IMR-90 (cell line): ENCODE data around the gene REXO1. TPM values are rescaled to one million over a fixed set of nuclear protein-coding genes. Genes with fewer than 3 reads are reported as not detected.

Experiments used
- ATAC-seq: fragments of 200-7000 bp; cut with Tn5 transposase; 2 replicates; pipeline ENCODE4 v1.9.1; 2020; ENCODE audit warnings: low read depth, mild to moderate bottlenecking, moderate library complexity
- BruUV-seq: library from RNA; stranded (reverse); fragments of 400-500 nt; replicated peaks from 2 replicates; lab custom pipeline; 2021; lab: Mats Ljungman, UMichigan
- CTCF ChIA-PET: fragments of 300-600 bp; formaldehyde crosslinking; extraction: SDS; loops from one replicate; lab custom pipeline; 2021; ENCODE audit warnings: antibody characterized with exemption; lab: Yijun Ruan, JAX
- POLR2A ChIA-PET: fragments of 300-600 bp; sonication (Branson Sonifier 250); formaldehyde crosslinking; loops from one replicate; lab custom pipeline; 2022; ENCODE audit warnings: antibody characterized with exemption; ENCODE audit not compliant: unreplicated experiment; lab: Charles Lee
- DNase-seq: peaks from one replicate; pipeline ENCODE4 v3.0.0; 2013
- H2AFZ ChIP-seq: replicated peaks from 2 replicates; pipeline ENCODE3; 2013; ENCODE audit warnings: low read length, mild to moderate bottlenecking; ENCODE audit not compliant: poor library complexity
- H2AK5ac ChIP-seq: 2 replicates; pipeline ENCODE4 v1.6.1; 2013; ENCODE audit warnings: low read depth, low read length, inconsistent platforms
- H2AK9ac ChIP-seq: replicated peaks from 2 replicates; pipeline ENCODE3; 2013; ENCODE audit warnings: mild to moderate bottlenecking, low read depth, low read length, moderate library complexity; ENCODE audit not compliant: poor library complexity
- H2BK120ac ChIP-seq: 2 replicates; pipeline ENCODE4 v1.6.1; 2013; ENCODE audit warnings: low read depth, low read length, inconsistent platforms
- H2BK15ac ChIP-seq: 3 replicates; pipeline ENCODE4 v1.6.1; 2013; ENCODE audit warnings: low read depth, low read length, inconsistent platforms
- H2BK20ac ChIP-seq: 2 replicates; pipeline ENCODE4 v1.6.1; 2013; ENCODE audit warnings: low read depth, mild to moderate bottlenecking, inconsistent platforms, low read length, moderate library complexity
- H2BK5ac ChIP-seq: 2 replicates; pipeline ENCODE4 v1.6.1; 2013; ENCODE audit warnings: mild to moderate bottlenecking, low read depth, low read length, inconsistent platforms; ENCODE audit not compliant: poor library complexity, severe bottlenecking
- H3K14ac ChIP-seq: replicated peaks from 2 replicates; pipeline ENCODE4 v1.6.1; 2013; ENCODE audit warnings: low read depth, low read length, inconsistent platforms
- H3K18ac ChIP-seq: 2 replicates; pipeline ENCODE4 v1.6.1; 2013; ENCODE audit warnings: low read depth, low read length, control low read depth
- H3K23ac ChIP-seq: 2 replicates; pipeline ENCODE4 v1.6.1; 2013; ENCODE audit warnings: low read depth, low read length, inconsistent platforms
- H3K27ac ChIP-seq: 2 replicates; pipeline ENCODE4 v1.5.1; 2013; ENCODE audit warnings: mild to moderate bottlenecking, control low read depth, low read length; ENCODE audit not compliant: insufficient read depth
- H3K27me3 ChIP-seq: 2 replicates; pipeline ENCODE4 v1.6.1; 2013; ENCODE audit warnings: low read length; ENCODE audit not compliant: control insufficient read depth, insufficient read depth
- H3K36me3 ChIP-seq: 2 replicates; pipeline ENCODE4 v1.6.1; 2013; ENCODE audit warnings: low read length, mixed read lengths; ENCODE audit not compliant: control insufficient read depth, insufficient read depth
- H3K4ac ChIP-seq: 2 replicates; pipeline ENCODE4 v1.6.1; 2013; ENCODE audit warnings: low read depth, low read length, inconsistent platforms
- H3K4me1 ChIP-seq: 2 replicates; pipeline ENCODE4 v1.6.1; 2013; ENCODE audit warnings: low read length, mixed read lengths; ENCODE audit not compliant: control insufficient read depth, insufficient read depth
- H3K4me2 ChIP-seq: 2 replicates; pipeline ENCODE4 v1.6.1; 2013; ENCODE audit warnings: low read depth, mild to moderate bottlenecking, control low read depth, low read length, moderate library complexity
- H3K4me3 ChIP-seq: 2 replicates; pipeline ENCODE4 v1.5.1; 2013; ENCODE audit warnings: low read depth, mild to moderate bottlenecking, control low read depth, low read length, moderate library complexity; ENCODE audit not compliant: insufficient read depth
- H3K56ac ChIP-seq: 2 replicates; pipeline ENCODE4 v1.6.1; 2013; ENCODE audit warnings: low read length, inconsistent platforms; ENCODE audit not compliant: insufficient read depth; ENCODE audit errors: extremely low read depth
- H3K79me1 ChIP-seq, 2 experiments: 2 replicates each; pipeline ENCODE4 v1.6.1; 2013; ENCODE audit warnings: low read length in 2 of 2, inconsistent platforms in 1 of 2, low read depth in 1 of 2
- H3K9ac ChIP-seq: 2 replicates; pipeline ENCODE4 v1.6.1; 2013; ENCODE audit warnings: low read depth, low read length, control low read depth
- H3K9me1 ChIP-seq: 2 replicates; pipeline ENCODE4 v1.6.1; 2013; ENCODE audit warnings: low read length, inconsistent platforms; ENCODE audit not compliant: insufficient read depth
- H3K9me3 ChIP-seq: 2 replicates; pipeline ENCODE4 v1.6.1; 2013; ENCODE audit warnings: low read length; ENCODE audit not compliant: control insufficient read depth, insufficient read depth
- H4K20me1 ChIP-seq: 2 replicates; pipeline ENCODE4 v1.6.1; 2013; ENCODE audit warnings: low read length, inconsistent platforms; ENCODE audit not compliant: insufficient read depth
- H4K5ac ChIP-seq: 2 replicates; pipeline ENCODE4 v1.6.1; 2013; ENCODE audit warnings: mild to moderate bottlenecking, low read depth, low read length, control low read depth
- H4K8ac ChIP-seq, 2 experiments: 2 replicates each; pipeline ENCODE4 v1.6.1; 2013; ENCODE audit warnings: low read depth in 2 of 2, low read length in 2 of 2, control low read depth in 1 of 2, inconsistent platforms in 1 of 2
- H4K91ac ChIP-seq: 2 replicates; pipeline ENCODE4 v1.6.1; 2013; ENCODE audit warnings: low read depth, low read length, inconsistent platforms; ENCODE audit not compliant: insufficient read depth
- ELK1 ChIP-seq: fragments of 150-350 bp; IDR thresholded peaks from 2 replicates; pipeline ENCODE4 v1.6.1; 2016; ENCODE audit warnings: low read depth, mild to moderate bottlenecking, low read length, moderate library complexity, borderline replicate concordance
- FOS ChIP-seq: fragments of 150-350 bp; IDR thresholded peaks from 2 replicates; pipeline ENCODE4 v1.6.1; 2016; ENCODE audit warnings: low read depth, low read length
- WGBS, 2 experiments: methylation state at CpG; one replicate each; pipeline versions ENCODE4 v1.1.5 to v1.1.7; 2013; ENCODE audit warnings: missing lambda C conversion rate in 2 of 2; ENCODE audit not compliant: insufficient read length in 1 of 2; ENCODE audit errors: extremely low coverage in 2 of 2; 5-methylcytosine and 5-hydroxymethylcytosine counted together
- dilution Hi-C: fragments of 300-500 bp; cut with HindIII; formaldehyde crosslinking; loops from one replicate; pipeline ENCODE4 v1.14.3; 2018; ENCODE audit warnings: low sequenced_read_pairs; ENCODE audit not compliant: unreplicated experiment
- in situ Hi-C: fragments of 300-500 bp; cut with MboI; formaldehyde crosslinking; loops from 3 replicates; pipeline ENCODE4 v1.14.3; 2019; ENCODE audit warnings: low sequenced_read_pairs, inconsistent platforms, mixed read lengths
- intact Hi-C: fragments of 100-400 bp; cut with micrococcal nuclease; formaldehyde crosslinking; loops from 2 replicates; pipeline ENCODE4 v1.10.0; 2022
- polyA plus RNA-seq, 3 experiments: library from polyadenylated mRNA; depleted of rRNA; stranded (reverse); fragments of >200 nt; gene quantifications; 2 replicates each; pipeline ENCODE4 v1.2.3, GENCODE V29; 2012; ENCODE audit warnings: low replicate concordance in 1 of 3
- total RNA-seq: library from RNA; depleted of rRNA; stranded (reverse); fragments of >200 nt; gene quantifications from 2 replicates; pipeline ENCODE4 v1.2.3, GENCODE V29; 2012

Gene REXO1
- total and polyA plus RNA-seq, 2 of the 4 experiments (the other 2 are of a cell fraction): 1.4 to 63.7 TPM

GRCh38 chr19:1777149-1777548 is 71.1 kb downstream of the REXO1 start:
- Histone ChIP-seq H2BK15ac (no peak overlapping the region), H2AK5ac (no peak overlapping the region), H3K36me3 (no peaks in the 10 kb centered on the region), H2BK120ac (no peak overlapping the region), H3K9ac (no peak overlapping the region), H3K27ac (no peak overlapping the region), H2BK20ac (no peak overlapping the region), H3K18ac (no peak overlapping the region), H3K4me1 (no peaks in the 10 kb centered on the region), H4K8ac (no peak overlapping the region), H3K4me2 (no peak overlapping the region), H2BK5ac (no peak overlapping the region), H3K9me3 (peaks cover 16% of the 10 kb centered on the region), H3K27me3 (peaks cover 70% of the 10 kb centered on the region), H3K56ac (no peak overlapping the region), H3K4ac (no peak overlapping the region), H4K5ac (no peak overlapping the region), H3K9me1 (no peaks in the 10 kb centered on the region), H3K79me1 (no peaks in the 10 kb centered on the region), H2AK9ac (no peak overlapping the region), H4K20me1 (no peaks in the 10 kb centered on the region), H4K91ac (no peak overlapping the region), H3K14ac (no peak overlapping the region), H2AFZ (peak overlapping the region; percentile 65), H3K4me3 (no peak overlapping the region), H3K23ac (no peak overlapping the region)
- no peak for TF ChIP-seq ELK1
- TF ChIP-seq FOS: no peak
- 60% methylated on average over 6 of the region's 10 CpGs; no CpG with 5 or more reads in 1 of the 2 experiments for WGBS, 2 experiments
- ChIA-PET POLR2A (no interaction called here), CTCF (no interaction called here)
- intact Hi-C loops (no loop called here), dilution Hi-C loops (no loop called here), in situ Hi-C loops (loop anchor here (25.0 kb wide), 1 partner anchor 240 kb away; no protein-coding TSS in a partner anchor)
- no TSS peak for BruUV-seq
- no peak for ATAC-seq
- no peak for DNase-seq
